CD4-positive, alpha-beta T cell treated with Interleukin-10 for 1 hour (primary cell): ENCODE measurements around the gene POLL.

Experiments
- DNase-seq: peaks from one replicate; pipeline ENCODE4 v3.0.0-alpha.2; 2020

Gene POLL

GRCh38 chr10:101573885-101574753 is 13.9 kb downstream of the POLL start:
- DNase-seq = no peak

GRCh38 chr10:101572785-101573184 is 15.3 kb downstream of the POLL start:
- no peak for DNase-seq

- no peak for DNase-seq
These were observed 15.9 kb downstream of the POLL start for GRCh38 chr10:101572126-101572525.

DNA sequence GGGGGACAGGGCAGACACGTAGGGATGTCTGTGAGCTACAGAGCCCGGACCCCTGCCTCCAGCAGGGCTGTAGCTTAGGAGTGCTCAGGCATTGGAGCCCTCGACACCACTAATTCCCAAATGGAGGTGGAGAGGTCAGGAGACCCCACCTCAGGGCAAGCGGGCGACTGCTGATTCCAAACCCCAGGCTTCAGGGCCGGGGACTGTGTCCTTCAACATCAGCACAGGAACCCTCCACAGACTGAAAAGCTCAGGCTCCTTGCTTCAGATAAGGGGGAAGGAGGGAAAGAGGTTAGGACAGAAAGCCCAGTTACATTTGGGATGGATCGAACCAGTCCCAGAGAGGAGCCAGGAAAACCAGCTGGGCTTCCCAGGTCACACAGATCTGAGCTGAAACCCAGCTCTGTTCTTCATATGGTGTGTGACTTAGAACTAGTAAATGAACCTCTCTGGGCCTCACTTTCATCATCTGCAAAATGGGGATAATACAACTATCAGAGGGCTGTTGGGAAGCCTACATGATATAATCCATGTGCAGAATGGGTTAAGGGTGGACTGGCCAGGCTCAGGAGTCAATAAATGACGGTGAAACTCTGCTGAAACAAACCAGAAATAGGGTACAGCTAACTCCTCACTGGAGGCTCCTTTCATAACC is 16.7 kb downstream of the POLL start:
- no peak for DNase-seq

- DNase-seq = no peak
These were observed 17.4 kb downstream of the POLL start for GRCh38 chr10:101570428-101571270.

DNA sequence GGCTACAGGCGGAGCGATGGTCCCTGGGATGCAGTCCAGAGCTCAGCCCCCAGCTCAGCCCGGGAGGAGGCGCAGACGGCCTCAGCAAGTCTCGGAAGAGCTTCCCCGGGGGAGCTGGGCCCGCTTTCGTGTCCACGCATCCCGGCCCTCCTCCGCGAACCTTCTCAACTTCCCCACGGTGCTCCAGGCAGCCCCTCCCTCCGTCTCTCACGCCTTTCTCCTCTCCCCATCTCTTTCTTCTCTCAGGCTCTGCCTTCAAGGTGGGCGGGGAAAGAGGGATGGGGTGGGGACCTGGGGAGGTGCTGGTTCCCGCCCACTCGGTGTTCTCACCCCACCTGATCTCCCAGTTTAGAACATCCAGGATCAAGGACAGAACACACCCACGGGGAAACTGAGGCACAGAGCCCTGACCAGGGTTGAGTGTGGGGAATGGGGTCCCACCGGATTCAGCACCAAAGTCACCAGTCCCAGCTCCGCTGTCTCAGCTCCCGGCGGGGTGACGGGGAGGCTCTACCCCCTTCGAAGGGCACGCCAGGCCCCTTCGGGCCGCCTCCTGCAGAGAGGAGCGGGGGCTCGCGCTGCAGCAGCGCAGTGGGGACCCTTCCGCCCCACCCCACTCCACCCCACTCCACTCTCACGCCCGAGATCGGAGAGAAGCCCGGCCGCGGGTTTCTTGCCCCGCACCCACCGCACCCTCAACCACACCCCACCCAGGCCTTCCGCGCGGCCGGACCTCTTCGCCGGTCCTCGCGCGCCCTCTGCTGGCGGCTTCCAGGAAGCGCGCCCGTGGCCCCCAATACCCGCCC is 18.2 kb downstream of the POLL start:
- DNase-seq = peak; percentile 79

DNA sequence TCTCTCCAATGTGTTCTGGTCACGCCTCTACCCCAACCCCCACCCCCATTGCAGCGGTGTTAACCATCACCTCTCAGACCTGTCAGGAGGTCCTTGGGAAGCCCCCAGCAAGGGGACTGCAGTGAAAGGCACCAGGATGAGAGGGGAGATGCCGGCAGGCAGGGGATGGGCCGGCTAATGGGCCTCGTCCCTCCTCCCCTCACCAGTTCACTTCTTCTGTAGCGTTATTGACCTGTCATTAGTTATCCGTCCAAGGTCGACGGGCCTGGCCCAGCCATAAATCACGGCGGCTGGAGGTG is 18.8 kb downstream of the POLL start:
- no peak for DNase-seq

DNA sequence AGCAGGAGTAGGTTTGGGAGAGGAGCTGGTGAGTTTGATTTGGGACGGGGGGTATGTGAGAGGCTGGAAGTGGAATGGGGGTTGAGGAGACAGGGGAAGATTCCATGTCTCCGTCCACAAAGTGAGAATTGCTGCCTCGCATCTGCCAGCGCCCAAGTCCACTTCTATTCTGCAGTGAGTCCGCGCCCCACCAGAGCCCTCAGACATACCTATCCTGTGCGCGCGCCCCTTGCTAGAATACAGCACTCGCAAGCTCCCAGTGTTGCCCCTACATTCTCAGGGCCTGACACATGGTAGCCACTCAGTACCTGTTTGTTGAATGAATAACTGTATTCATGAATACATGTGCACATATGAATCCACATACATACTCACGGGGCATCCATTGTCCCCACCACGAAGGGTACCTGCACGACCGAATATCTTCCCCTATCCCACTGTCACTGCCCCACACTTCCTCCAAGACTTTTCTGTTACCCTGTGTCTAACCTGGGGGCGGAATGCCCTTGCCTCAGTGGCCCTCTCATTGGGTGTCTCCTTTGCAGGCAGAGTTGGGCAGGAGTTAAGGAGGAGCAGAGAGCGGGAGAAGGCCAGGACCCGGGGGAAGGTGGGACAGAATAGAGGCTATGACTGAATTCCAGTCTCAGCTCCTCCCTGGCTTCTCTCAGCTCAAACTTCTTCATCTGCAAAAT is 19.9 kb downstream of the POLL start:
- DNase-seq = no peak

- no peak for DNase-seq
These were observed 20.7 kb downstream of the POLL start for GRCh38 chr10:101567165-101568006.

- DNase-seq = no peak
These were observed 21.5 kb downstream of the POLL start for GRCh38 chr10:101566333-101567164.

- DNase-seq = no peak
These were observed 22.1 kb downstream of the POLL start for GRCh38 chr10:101565936-101566332.

DNA sequence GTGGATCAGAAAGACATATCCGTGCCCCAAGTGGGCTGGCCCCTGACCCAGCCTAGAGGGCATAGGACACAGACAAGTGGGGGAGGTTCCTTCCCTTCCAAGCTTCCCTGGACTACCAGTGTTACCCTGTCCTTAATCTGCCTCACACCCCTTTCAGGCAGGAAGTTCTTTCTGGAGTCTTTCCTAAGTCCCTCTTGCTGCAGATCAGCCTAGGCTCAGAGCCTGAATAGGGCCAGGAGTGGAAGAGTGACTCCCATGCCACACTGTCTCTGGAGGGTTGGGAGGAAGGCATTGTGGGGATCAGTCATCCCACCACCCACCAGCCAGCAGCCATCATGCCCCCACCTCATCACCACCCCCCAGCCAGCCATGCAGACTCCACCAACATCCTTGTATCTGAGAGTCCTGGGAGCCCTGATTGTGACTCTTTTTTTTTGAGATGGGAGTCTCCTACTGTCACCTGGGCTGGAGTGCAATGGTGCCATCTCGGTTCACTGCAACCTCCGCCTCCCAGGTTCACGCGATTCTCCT is 22.6 kb downstream of the POLL start:
- no peak for DNase-seq

DNA sequence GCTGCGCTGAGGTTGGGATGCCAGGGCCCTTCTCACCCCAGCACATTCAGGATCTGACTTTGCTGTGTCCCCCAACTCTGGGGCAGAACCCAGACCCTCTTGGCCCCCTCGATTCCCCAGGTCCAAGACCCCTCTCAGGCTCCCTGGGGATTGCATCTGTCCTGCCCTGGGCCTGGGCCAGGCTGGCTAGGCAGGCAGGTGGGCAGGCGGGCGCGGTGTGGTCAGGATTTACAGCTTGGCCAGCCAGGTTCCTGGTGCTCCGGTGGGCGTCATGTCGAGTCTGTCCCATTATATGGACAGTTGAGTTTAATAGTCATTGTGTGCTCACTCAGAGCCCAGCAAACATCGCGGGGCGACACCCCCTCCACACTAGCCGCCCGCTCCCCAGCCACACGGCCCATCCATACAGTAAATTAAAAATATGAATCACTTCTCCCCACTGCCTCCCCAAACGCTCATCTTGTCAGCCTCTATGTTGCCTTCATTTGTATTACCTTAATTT is 23.5 kb downstream of the POLL start:
- DNase-seq = no peak

GRCh38 chr10:101563497-101564040 is 24.5 kb downstream of the POLL start:
- no peak for DNase-seq

GRCh38 chr10:101563007-101563406 is 25.1 kb downstream of the POLL start:
- no peak for DNase-seq

DNA sequence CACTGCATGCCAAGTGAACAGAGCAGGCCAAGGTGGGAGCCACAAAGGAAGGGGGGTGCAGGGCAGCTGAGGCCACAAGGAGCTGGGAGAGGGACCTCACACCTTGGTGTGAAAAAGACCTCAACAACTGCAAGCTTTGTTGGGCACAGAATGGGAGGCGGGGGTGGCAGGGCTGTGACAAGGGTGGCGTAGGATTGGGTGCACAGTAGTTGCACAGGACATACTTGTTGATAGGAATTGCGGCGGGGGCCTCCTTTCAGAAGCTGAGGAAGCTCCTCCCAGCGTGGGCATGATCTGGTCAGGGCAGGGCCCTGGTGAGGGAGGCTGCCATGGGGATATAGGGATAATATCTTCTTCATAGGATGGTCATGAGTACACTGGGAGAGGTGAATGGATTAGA is 25.8 kb downstream of the POLL start:
- no peak for DNase-seq

DNA sequence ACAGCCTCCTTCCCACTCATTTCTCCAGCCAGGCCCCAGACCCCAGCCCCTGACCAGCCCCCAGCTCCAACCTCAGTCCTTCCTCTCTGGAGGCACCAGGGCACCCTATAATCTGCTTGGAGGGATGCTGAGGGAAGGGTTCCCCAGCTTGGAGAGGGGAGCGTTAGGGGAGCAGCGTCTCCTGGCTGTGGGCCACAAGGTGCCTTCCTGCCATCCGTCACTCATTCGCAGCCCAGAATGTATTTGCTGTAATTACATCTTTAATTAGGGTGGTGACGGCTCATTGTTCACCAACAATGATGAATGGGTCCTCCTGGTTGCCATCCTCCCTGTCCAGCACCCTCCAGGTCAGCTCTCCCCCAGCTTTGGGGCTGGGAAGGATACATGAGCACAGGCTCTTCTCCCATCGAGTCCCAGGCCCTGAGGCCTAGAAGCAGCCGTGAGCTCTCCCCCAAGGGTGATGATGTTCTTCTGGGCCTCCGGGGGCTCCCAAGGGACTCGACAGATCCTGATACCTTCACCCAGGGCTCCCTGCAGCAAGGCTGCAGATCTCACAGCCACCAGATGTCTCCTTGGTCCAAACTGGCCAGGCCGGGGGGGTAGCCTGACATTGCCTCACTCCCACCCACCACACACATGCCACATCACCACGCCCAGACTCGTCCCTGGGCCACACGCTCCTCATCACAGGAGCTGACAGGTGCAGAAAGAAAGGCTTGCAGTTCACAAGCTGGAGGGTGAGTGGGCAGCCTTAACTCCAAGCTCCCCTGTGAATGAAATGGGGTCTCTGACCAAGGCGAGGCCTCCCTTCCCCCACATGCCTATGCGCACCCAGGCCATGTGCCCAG is 26.8 kb downstream of the POLL start:
- DNase-seq = no peak

- DNase-seq = no peak
These were observed 27.6 kb downstream of the POLL start for GRCh38 chr10:101560298-101561067.
